Astrocyte (in vitro differentiated cells and primary cell): ENCODE results near the gene SLC16A3. TPM values are rescaled to one million over a fixed set of nuclear protein-coding genes. Genes with fewer than 3 reads are reported as not detected.

Experiments used
- DNase-seq: peaks from one replicate; pipeline ENCODE4 v3.0.0-alpha.2; 2010; ENCODE audit warnings: low read depth
- FAIRE-seq: peaks from 2 replicates; lab custom pipeline; 2011; peaks lifted over from hg19 to GRCh38; lab: Jason Lieb, UNC
- H2AFZ ChIP-seq: 2 replicates; pipeline ENCODE4 v1.6.0; 2012; ENCODE audit warnings: low read depth, low read length, inconsistent platforms
- H3K27ac ChIP-seq: 2 replicates; pipeline ENCODE4 v1.5.1; 2011; ENCODE audit warnings: low read depth, low read length, inconsistent platforms
- H3K27me3 ChIP-seq: 2 replicates; pipeline ENCODE4 v1.6.0; 2011; ENCODE audit warnings: low read length, inconsistent platforms; ENCODE audit not compliant: insufficient read depth
- H3K36me3 ChIP-seq: 2 replicates; pipeline ENCODE4 v1.5.1; 2011; ENCODE audit warnings: low read length, inconsistent platforms; ENCODE audit not compliant: insufficient read depth
- H3K4me1 ChIP-seq: 2 replicates; pipeline ENCODE4 v1.5.1; 2011; ENCODE audit warnings: low read length, inconsistent platforms; ENCODE audit not compliant: insufficient read depth
- H3K4me2 ChIP-seq: 2 replicates; pipeline ENCODE4 v1.6.0; 2012; ENCODE audit warnings: low read length, inconsistent platforms
- H3K4me3 ChIP-seq: 2 replicates; pipeline ENCODE4 v1.5.1; 2011; ENCODE audit warnings: low read depth, mild to moderate bottlenecking, low read length, inconsistent platforms; ENCODE audit not compliant: insufficient read depth
- H3K79me2 ChIP-seq: 2 replicates; pipeline ENCODE4 v1.6.0; 2012; ENCODE audit warnings: mild to moderate bottlenecking, low read length, inconsistent platforms; ENCODE audit not compliant: insufficient read depth
- H3K9ac ChIP-seq: 2 replicates; pipeline ENCODE4 v1.6.0; 2012; ENCODE audit warnings: mild to moderate bottlenecking, low read length, inconsistent platforms
- H3K9me3 ChIP-seq: 2 replicates; pipeline ENCODE4 v1.5.1; 2012; ENCODE audit warnings: low read depth, mild to moderate bottlenecking, low read length, inconsistent platforms; ENCODE audit not compliant: insufficient read depth
- H4K20me1 ChIP-seq: 2 replicates; pipeline ENCODE4 v1.6.0; 2012; ENCODE audit warnings: low read length, inconsistent platforms; ENCODE audit not compliant: insufficient read depth
- H3K27ac Mint-ChIP-seq: one replicate; pipeline ENCODE4 v1.8.0; 2021; ENCODE audit warnings: mild to moderate bottlenecking, mixed read lengths; ENCODE audit not compliant: unreplicated experiment
- H3K27me3 Mint-ChIP-seq: one replicate; pipeline ENCODE4 v1.8.0; 2021; ENCODE audit warnings: low read depth, mixed read lengths; ENCODE audit not compliant: unreplicated experiment
- H3K36me3 Mint-ChIP-seq: one replicate; pipeline ENCODE4 v1.8.0; 2021; ENCODE audit warnings: low read depth, mixed read lengths; ENCODE audit not compliant: unreplicated experiment
- H3K4me1 Mint-ChIP-seq: one replicate; pipeline ENCODE4 v1.8.0; 2021; ENCODE audit warnings: low read depth, mixed read lengths; ENCODE audit not compliant: unreplicated experiment
- H3K4me3 Mint-ChIP-seq: one replicate; pipeline ENCODE4 v1.8.0; 2021; ENCODE audit warnings: mild to moderate bottlenecking, moderate library complexity, mixed read lengths; ENCODE audit not compliant: unreplicated experiment
- H3K9me3 Mint-ChIP-seq: one replicate; pipeline ENCODE4 v1.8.0; 2021; ENCODE audit warnings: mild to moderate bottlenecking, mixed read lengths; ENCODE audit not compliant: unreplicated experiment
- EZH2 ChIP-seq: IDR thresholded peaks from 2 replicates; pipeline ENCODE4 v1.6.1; 2012; ENCODE audit warnings: mild to moderate bottlenecking, low read length, inconsistent platforms; ENCODE audit not compliant: insufficient read depth
- total RNA-seq: library from RNA; stranded (reverse); gene quantifications from 2 replicates; pipeline ENCODE4 v1.2.1, GENCODE V29; 2021
- TF ChIP-seq, protein P1 (sequence below): IDR thresholded peaks from 2 replicates; pipeline ENCODE4 v1.5.1; 2011; ENCODE audit warnings: low read depth, mild to moderate bottlenecking, inconsistent platforms, low read length, moderate library complexity; ENCODE audit not compliant: insufficient read depth

The SLC16A3 gene
- total RNA-seq, 1 donor from 2014 or later: 292 TPM

DNA sequence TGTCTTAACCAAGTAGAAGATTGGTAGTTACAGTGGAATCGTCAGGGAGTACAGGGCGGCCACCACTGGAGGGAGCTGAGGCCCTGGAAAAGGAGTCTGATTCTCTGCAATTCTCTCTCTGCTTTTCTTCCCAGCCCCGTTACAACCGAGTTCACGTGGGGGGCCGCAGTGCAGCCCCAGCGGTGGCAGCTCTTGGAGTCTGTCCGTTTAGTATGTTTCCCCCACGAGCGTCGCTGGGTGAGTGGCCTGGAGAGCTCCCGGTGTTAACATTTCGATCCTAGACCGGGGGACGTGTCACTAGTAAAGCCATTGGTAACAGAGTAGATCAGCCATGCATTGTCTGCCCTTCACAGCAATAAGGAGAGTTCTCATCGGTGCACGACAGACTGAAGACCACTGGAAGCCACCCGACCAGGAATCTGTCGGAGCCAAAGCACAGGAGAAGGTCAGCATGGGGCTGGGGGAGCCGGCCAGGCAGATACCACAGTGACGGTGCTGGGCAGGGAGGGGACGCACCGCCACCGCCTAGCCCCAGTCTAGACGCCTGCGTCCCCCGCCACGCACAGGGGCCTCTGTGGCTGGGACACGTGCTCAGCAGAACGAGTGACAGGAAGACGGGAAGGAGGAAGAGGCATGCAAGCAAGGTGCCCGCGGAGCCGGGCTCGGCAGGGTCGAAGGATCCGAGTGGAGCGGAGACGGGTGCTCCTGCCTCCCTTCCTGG, 15.7 kb downstream of the SLC16A3 start:
- H3K4me1 Mint-ChIP-seq: peaks cover 22% of the 10 kb centered on the region
- no peak overlapping the region for H3K27ac ChIP-seq
- no peak for DNase-seq

DNA sequence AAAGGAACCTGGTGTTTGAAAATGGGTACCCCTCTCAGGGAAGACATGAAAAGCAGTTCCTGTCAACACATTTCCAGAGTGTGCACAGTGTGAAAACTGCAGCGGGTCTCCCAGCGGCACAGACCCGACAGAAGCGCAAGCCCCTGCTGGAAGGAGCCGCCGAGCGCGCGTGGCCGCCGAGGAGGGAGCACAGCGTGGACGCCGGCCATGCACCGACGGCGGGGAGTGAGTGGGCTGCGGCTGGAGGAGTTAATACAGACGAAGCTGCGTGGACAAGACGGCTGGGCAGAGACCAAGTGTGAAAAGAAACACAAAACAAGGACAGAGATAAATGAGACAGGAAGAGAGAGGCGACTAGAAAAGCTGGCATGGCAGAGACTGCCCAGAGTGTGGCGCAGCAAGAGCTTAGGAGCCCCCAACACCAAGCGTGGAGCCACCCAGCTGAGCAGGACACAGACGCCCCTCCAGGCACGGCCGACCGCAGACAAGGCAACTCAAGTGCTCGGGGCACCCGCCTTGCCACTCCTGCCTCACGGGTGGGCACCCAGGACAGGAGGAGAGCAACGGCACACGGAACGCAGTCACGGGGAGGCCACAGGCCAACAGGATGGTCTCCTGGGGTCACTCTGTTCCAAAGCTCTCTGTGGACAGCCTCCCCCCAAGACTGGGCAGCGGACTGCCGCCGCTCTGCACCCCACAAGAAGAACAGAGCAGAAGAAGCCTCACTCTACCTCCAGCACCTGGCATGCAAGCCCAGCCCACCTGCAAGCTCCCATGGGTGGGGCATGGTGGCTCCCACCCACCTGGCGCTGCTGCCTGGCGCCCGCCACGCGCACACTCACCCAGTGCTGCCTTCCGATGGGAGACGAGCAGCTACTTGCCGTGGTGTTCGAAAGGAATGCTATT, 16.5 kb downstream of the SLC16A3 start:
- Histone ChIP-seq H3K36me3 (peaks cover 38% of the 10 kb centered on the region), H3K4me3 (no peak overlapping the region), H3K9ac (no peak overlapping the region), H3K9me3 (no peaks in the 10 kb centered on the region), H4K20me1 (peaks cover 100% of the 10 kb centered on the region), H3K27me3 (no peaks in the 10 kb centered on the region), H3K4me2 (no peak overlapping the region), H3K27ac (no peak overlapping the region), H3K4me1 (peaks cover 48% of the 10 kb centered on the region), H3K79me2 (peaks cover 81% of the 10 kb centered on the region), H2AFZ (no peak overlapping the region)
- Mint-ChIP-seq H3K36me3 (peaks cover 23% of the 10 kb centered on the region), H3K27me3 (no peaks in the 10 kb centered on the region), H3K4me1 (peaks cover 22% of the 10 kb centered on the region), H3K4me3 (peak overlapping the region; percentile 45), H3K9me3 (no peaks in the 10 kb centered on the region), H3K27ac (peak overlapping the region; percentile 90)
- DNase-seq (no peak), FAIRE-seq (no peak)
- no peak for TF ChIP-seq EZH2
- TF ChIP-seq, protein P1, sequence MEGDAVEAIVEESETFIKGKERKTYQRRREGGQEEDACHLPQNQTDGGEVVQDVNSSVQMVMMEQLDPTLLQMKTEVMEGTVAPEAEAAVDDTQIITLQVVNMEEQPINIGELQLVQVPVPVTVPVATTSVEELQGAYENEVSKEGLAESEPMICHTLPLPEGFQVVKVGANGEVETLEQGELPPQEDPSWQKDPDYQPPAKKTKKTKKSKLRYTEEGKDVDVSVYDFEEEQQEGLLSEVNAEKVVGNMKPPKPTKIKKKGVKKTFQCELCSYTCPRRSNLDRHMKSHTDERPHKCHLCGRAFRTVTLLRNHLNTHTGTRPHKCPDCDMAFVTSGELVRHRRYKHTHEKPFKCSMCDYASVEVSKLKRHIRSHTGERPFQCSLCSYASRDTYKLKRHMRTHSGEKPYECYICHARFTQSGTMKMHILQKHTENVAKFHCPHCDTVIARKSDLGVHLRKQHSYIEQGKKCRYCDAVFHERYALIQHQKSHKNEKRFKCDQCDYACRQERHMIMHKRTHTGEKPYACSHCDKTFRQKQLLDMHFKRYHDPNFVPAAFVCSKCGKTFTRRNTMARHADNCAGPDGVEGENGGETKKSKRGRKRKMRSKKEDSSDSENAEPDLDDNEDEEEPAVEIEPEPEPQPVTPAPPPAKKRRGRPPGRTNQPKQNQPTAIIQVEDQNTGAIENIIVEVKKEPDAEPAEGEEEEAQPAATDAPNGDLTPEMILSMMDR: no peak

More for the DNA sequence above, 15.7 kb downstream of the SLC16A3 start:
- H3K27ac Mint-ChIP-seq: peak overlapping the region; percentile 87
- peaks cover 81% of the 10 kb centered on the region for H3K79me2 ChIP-seq
- no peaks in the 10 kb centered on the region for H3K9me3 Mint-ChIP-seq
- no peak overlapping the region for H3K9ac ChIP-seq
- H2AFZ ChIP-seq: no peak overlapping the region
- H3K4me1 ChIP-seq: peaks cover 50% of the 10 kb centered on the region
- H3K9me3 ChIP-seq: no peaks in the 10 kb centered on the region
- no peaks in the 10 kb centered on the region for H3K27me3 Mint-ChIP-seq
- peaks cover 100% of the 10 kb centered on the region for H4K20me1 ChIP-seq
- peaks cover 36% of the 10 kb centered on the region for H3K36me3 ChIP-seq
- no peaks in the 10 kb centered on the region for H3K27me3 ChIP-seq
- FAIRE-seq: no peak
- H3K4me2 ChIP-seq: no peak overlapping the region
- H3K4me3 Mint-ChIP-seq: peak overlapping the region; percentile 51
- H3K36me3 Mint-ChIP-seq: peaks cover 23% of the 10 kb centered on the region
- H3K4me3 ChIP-seq: no peak overlapping the region
- TF ChIP-seq EZH2: no peak
- TF ChIP-seq, protein P1: peak; percentile 64
